Caco-2 (cell line): ENCODE measurements around the gene NR6A1. TPM values are rescaled to one million over a fixed set of nuclear protein-coding genes. Genes with fewer than 3 reads are reported as not detected.

Experiments
- BruUV-seq: library from RNA; stranded (reverse); fragments of 400-500 nt; replicated peaks from 2 replicates; lab custom pipeline; 2021; lab: Mats Ljungman, UMichigan
- CTCF ChIA-PET: fragments of 300-600 bp; sonication (Branson Sonifier 250); formaldehyde crosslinking; loops from one replicate; lab custom pipeline; 2022; ENCODE audit warnings: antibody characterized with exemption; lab: Charles Lee
- POLR2A ChIA-PET: fragments of 300-600 bp; sonication (Branson Sonifier 250); formaldehyde crosslinking; loops from one replicate; lab custom pipeline; 2022; ENCODE audit warnings: antibody characterized with exemption; lab: Charles Lee
- DNase-seq, 2 experiments: peaks; one replicate each; pipeline versions ENCODE4 v3.0.0 to v3.0.0-alpha.2; 2020 to 2022
- H3K27me3 ChIP-seq: replicated peaks from 2 replicates; pipeline ENCODE4 v1.6.0; 2011; ENCODE audit warnings: low read length; ENCODE audit not compliant: control insufficient read depth, insufficient read depth
- H3K36me3 ChIP-seq: 2 replicates; pipeline ENCODE4 v1.5.1; 2011; ENCODE audit warnings: low read length; ENCODE audit not compliant: control insufficient read depth, insufficient read depth
- H3K4me1 ChIP-seq: fragments of 250-450 bp; sonication (Bioruptor Pico); 2 replicates; pipeline ENCODE4 v1.5.1; 2020; ENCODE audit warnings: mild to moderate bottlenecking
- H3K4me3 ChIP-seq: 2 replicates; pipeline ENCODE4 v1.5.1; 2011; ENCODE audit warnings: low read depth, mild to moderate bottlenecking, control low read depth, low read length
- H3K9me3 ChIP-seq: fragments of 250-450 bp; sonication (Bioruptor Pico); 2 replicates; pipeline ENCODE4 v1.5.1; 2020; ENCODE audit warnings: mild to moderate bottlenecking, moderate library complexity
- H3K27ac Mint-ChIP-seq: one replicate; pipeline ENCODE4 v1.8.0; 2022; ENCODE audit warnings: mixed read lengths; ENCODE audit not compliant: unreplicated experiment
- H3K27me3 Mint-ChIP-seq: one replicate; pipeline ENCODE4 v1.8.0; 2022; ENCODE audit warnings: mixed read lengths; ENCODE audit not compliant: insufficient read depth, unreplicated experiment
- H3K36me3 Mint-ChIP-seq: one replicate; pipeline ENCODE4 v1.8.0; 2022; ENCODE audit warnings: mild to moderate bottlenecking, mixed read lengths; ENCODE audit not compliant: insufficient read depth, unreplicated experiment
- H3K4me1 Mint-ChIP-seq: one replicate; pipeline ENCODE4 v1.8.0; 2022; ENCODE audit warnings: low read depth, mixed read lengths; ENCODE audit not compliant: unreplicated experiment
- H3K4me3 Mint-ChIP-seq: one replicate; pipeline ENCODE4 v1.8.0; 2022; ENCODE audit warnings: mild to moderate bottlenecking, moderate library complexity, mixed read lengths; ENCODE audit not compliant: unreplicated experiment
- H3K9me3 Mint-ChIP-seq: one replicate; pipeline ENCODE4 v1.8.0; 2022; ENCODE audit warnings: mixed read lengths; ENCODE audit not compliant: unreplicated experiment
- CTCF ChIP-seq, 2 experiments: fragments of 200-600 bp in 1 of 2; IDR thresholded peaks; 1 replicate in 1 of 2; 2 replicates in 1 of 2; pipeline versions ENCODE4 v1.5.1 to v1.8.0; 2011 to 2022; ENCODE audit warnings: antibody characterized with exemption in 1 of 2, control low read depth in 1 of 2, inconsistent platforms in 1 of 2, low read depth in 1 of 2, low read length in 1 of 2, mild to moderate bottlenecking in 1 of 2, moderate library complexity in 1 of 2; ENCODE audit not compliant: insufficient read depth in 1 of 2, severe bottlenecking in 1 of 2, unreplicated experiment in 1 of 2
- intact Hi-C: fragments of 100-400 bp; cut with micrococcal nuclease; formaldehyde crosslinking; loops from one replicate; pipeline ENCODE4 v1.10.0; 2022; ENCODE audit not compliant: unreplicated experiment
- total RNA-seq: library from RNA; stranded (reverse); gene quantifications from 2 replicates; pipeline ENCODE4 v1.2.3, GENCODE V29; 2022

Gene NR6A1
- total RNA-seq, 1 experiment from 2014 or later, result 33.6 TPM

DNA sequence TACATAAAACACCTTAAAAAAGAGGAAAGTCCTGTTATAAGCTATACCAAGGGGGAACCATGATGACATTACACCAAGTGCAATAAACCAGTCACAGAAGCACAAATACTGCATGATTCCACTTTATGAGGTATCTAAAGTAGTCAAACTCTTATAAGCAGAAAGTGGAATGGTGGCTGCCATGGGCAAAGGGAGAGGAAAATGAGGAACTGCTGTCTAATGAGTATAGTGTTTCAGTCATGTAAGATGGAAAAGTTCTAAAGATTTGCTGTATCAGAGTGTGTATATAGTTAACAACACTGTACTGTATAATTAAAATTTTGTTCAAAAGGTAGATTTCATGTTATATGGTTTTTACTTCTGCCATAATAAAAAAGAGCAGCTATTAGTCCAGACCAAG, 229.3 kb downstream of the NR6A1 start:
- H3K27me3 Mint-ChIP-seq, result no peaks in the 10 kb centered on the region
- no peaks in the 10 kb centered on the region for H3K9me3 Mint-ChIP-seq
- no peak overlapping the region for H3K27ac Mint-ChIP-seq
- Histone ChIP-seq H3K4me3 (no peak overlapping the region), H3K9me3 (no peaks in the 10 kb centered on the region), H3K27me3 (no peaks in the 10 kb centered on the region), H3K4me1 (0 out of 2 replicates have a peak, but pooled peaks cover 3% of the 10 kb centered on the region), H3K36me3 (no peaks in the 10 kb centered on the region; the same call in 1 of the 2 replicates)
- no peak for DNase-seq
- no peaks in the 10 kb centered on the region for H3K36me3 Mint-ChIP-seq
- intact Hi-C loops, result no loop called here
- H3K4me3 Mint-ChIP-seq, result no peak overlapping the region
- H3K4me1 Mint-ChIP-seq, result no peaks in the 10 kb centered on the region
- BruUV-seq, result no TSS peak
- TF ChIP-seq CTCF (IDR thresholded peaks at IDR 0.05; ENCODE audit: insufficient read depth in 1 of 2, low read depth in 1 of 2, low read length in 1 of 2, severe bottlenecking in 1 of 2, unreplicated experiment in 1 of 2), result no peak
- ChIA-PET POLR2A (no interaction called here), CTCF (no interaction called here)

- ChIA-PET POLR2A (no interaction called here), CTCF (interaction anchor here (1.5 kb wide), 1 partner anchor 8 kb away, joined by 4 read pairs; no protein-coding TSS in a partner anchor)
- no peak overlapping the region for H3K27ac Mint-ChIP-seq
- no peak overlapping the region for H3K4me3 Mint-ChIP-seq
- H3K4me1 Mint-ChIP-seq, result no peaks in the 10 kb centered on the region
- TF ChIP-seq CTCF (IDR thresholded peaks at IDR 0.05; ENCODE audit: insufficient read depth in 1 of 2, low read depth in 1 of 2, low read length in 1 of 2, severe bottlenecking in 1 of 2, unreplicated experiment in 1 of 2), result no peak
- H3K9me3 Mint-ChIP-seq, result no peaks in the 10 kb centered on the region
- Histone ChIP-seq H3K4me3 (no peak overlapping the region), H3K4me1 (no peaks in the 10 kb centered on the region), H3K9me3 (no peaks in the 10 kb centered on the region), H3K36me3 (no peaks in the 10 kb centered on the region; the same call in 1 of the 2 replicates), H3K27me3 (no peaks in the 10 kb centered on the region)
- intact Hi-C loops, result no loop called here
- H3K36me3 Mint-ChIP-seq, result peaks cover 13% of the 10 kb centered on the region
- BruUV-seq, result no TSS peak
- no peak for DNase-seq
- H3K27me3 Mint-ChIP-seq, result no peaks in the 10 kb centered on the region
Observed at GRCh38 chr9:124537926-124538325, 233.2 kb downstream of the NR6A1 start.

DNA sequence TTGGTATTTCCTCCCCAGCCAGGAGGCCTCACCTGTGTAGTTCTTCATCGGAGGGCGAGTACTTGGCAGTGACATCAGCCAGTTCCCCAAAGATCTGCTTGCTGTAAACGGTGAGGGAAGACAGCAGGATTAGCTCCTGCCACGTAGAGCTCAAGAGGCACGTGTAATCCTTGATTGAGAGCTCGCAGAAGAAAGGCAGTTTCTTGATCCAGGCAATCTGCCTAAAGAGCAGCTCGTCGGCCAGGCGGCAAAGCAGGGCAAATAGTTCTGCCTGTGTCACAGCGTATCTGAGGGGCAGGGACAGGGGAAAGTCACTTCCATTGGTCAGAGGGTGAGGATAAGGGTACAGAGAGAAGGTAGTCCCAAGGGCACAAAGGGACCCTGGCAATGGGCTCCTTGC, 235.3 kb downstream of the NR6A1 start:
- Histone ChIP-seq H3K27me3 (no peaks in the 10 kb centered on the region), H3K4me1 (no peaks in the 10 kb centered on the region), H3K4me3 (no peak overlapping the region), H3K36me3 (no peaks in the 10 kb centered on the region; the same call in 1 of the 2 replicates), H3K9me3 (no peaks in the 10 kb centered on the region)
- POLR2A ChIA-PET, result no interaction called here
- CTCF ChIA-PET, result interaction anchor here (0.6 kb wide), 1 partner anchor 16 kb away, joined by 7 read pairs; no protein-coding TSS in a partner anchor
- Mint-ChIP-seq H3K27ac (no peak overlapping the region), H3K4me3 (no peak overlapping the region), H3K36me3 (peaks cover 14% of the 10 kb centered on the region), H3K9me3 (no peaks in the 10 kb centered on the region), H3K4me1 (no peaks in the 10 kb centered on the region), H3K27me3 (no peaks in the 10 kb centered on the region)
- no TSS peak for BruUV-seq
- no peak for DNase-seq
- intact Hi-C loops, result loop anchor here (1.0 kb wide), 1 partner anchor 117 kb away; no protein-coding TSS in a partner anchor
- no peak for TF ChIP-seq CTCF (IDR thresholded peaks at IDR 0.05; ENCODE audit: insufficient read depth in 1 of 2, low read depth in 1 of 2, low read length in 1 of 2, severe bottlenecking in 1 of 2, unreplicated experiment in 1 of 2)
